NT2/D1 (cell line): ENCODE data around the gene TBXAS1.

Experiments used
- DNase-seq: peaks from one replicate; pipeline ENCODE4 v3.0.0-alpha.2; 2011; ENCODE audit warnings: low read depth, low spot score
- H3K27me3 ChIP-seq: 2 replicates; pipeline ENCODE4 v1.6.0; 2011; ENCODE audit warnings: mild to moderate bottlenecking; ENCODE audit not compliant: insufficient read length, insufficient read depth
- H3K36me3 ChIP-seq: 2 replicates; pipeline ENCODE4 v1.6.1; 2011; ENCODE audit warnings: mild to moderate bottlenecking, low read length, mixed read lengths; ENCODE audit not compliant: insufficient read depth, insufficient read length
- H3K4me1 ChIP-seq: 2 replicates; pipeline ENCODE4 v1.5.1; 2011; ENCODE audit not compliant: insufficient read depth, insufficient read length
- H3K4me3 ChIP-seq: 2 replicates; pipeline ENCODE4 v1.5.1; 2011; ENCODE audit warnings: low read depth; ENCODE audit not compliant: insufficient read length
- H3K9ac ChIP-seq: 2 replicates; pipeline ENCODE4 v1.6.0; 2011; ENCODE audit warnings: low read depth; ENCODE audit not compliant: insufficient read length
- H3K9me3 ChIP-seq: 2 replicates; pipeline ENCODE4 v1.5.1; 2011; ENCODE audit warnings: mild to moderate bottlenecking, low read length; ENCODE audit not compliant: insufficient read depth
- SUZ12 ChIP-seq: IDR thresholded peaks from 2 replicates; pipeline ENCODE4 v1.6.1; 2011; ENCODE audit not compliant: insufficient read length, insufficient read depth; ENCODE audit errors: extremely low read depth
- YY1 ChIP-seq: IDR thresholded peaks from 2 replicates; pipeline ENCODE4 v1.6.1; 2011; ENCODE audit not compliant: insufficient read length, insufficient read depth
- ZNF274 ChIP-seq: IDR thresholded peaks from 2 replicates; pipeline ENCODE4 v1.6.1; 2011; ENCODE audit warnings: mild to moderate bottlenecking, low read depth, low read length

The TBXAS1 gene

GRCh38 chr7:139949629-139950028, 120.6 kb downstream of the TBXAS1 start:
- TF ChIP-seq SUZ12 (no peak), YY1 (no peak), ZNF274 (no peak)

GRCh38 chr7:139950881-139951525, 121.9 kb downstream of the TBXAS1 start:
- no peak for DNase-seq
- Histone ChIP-seq H3K36me3 (no peaks in the 10 kb centered on the region), H3K9ac (no peak overlapping the region), H3K4me1 (no peaks in the 10 kb centered on the region), H3K9me3 (no peaks in the 10 kb centered on the region), H3K27me3 (no peaks in the 10 kb centered on the region), H3K4me3 (no peak overlapping the region)
- no peak for TF ChIP-seq SUZ12
- no peak for TF ChIP-seq ZNF274
- TF ChIP-seq YY1: no peak

More at GRCh38 chr7:139949629-139950028, 120.6 kb downstream of the TBXAS1 start:
- Histone ChIP-seq H3K4me3 (no peak overlapping the region), H3K9me3 (0 out of 2 replicates have a peak, but pooled peaks cover 6% of the 10 kb centered on the region), H3K27me3 (no peaks in the 10 kb centered on the region), H3K9ac (no peak overlapping the region), H3K4me1 (no peaks in the 10 kb centered on the region), H3K36me3 (no peaks in the 10 kb centered on the region)
- no peak for DNase-seq

- H3K9ac ChIP-seq: no peak overlapping the region
- no peaks in the 10 kb centered on the region for H3K36me3 ChIP-seq
- TF ChIP-seq ZNF274 (no peak), SUZ12 (no peak), YY1 (no peak)
- H3K4me3 ChIP-seq: no peak overlapping the region
- no peaks in the 10 kb centered on the region for H3K9me3 ChIP-seq
- no peak for DNase-seq
- no peaks in the 10 kb centered on the region for H3K27me3 ChIP-seq
- peaks cover 2% of the 10 kb centered on the region for H3K4me1 ChIP-seq
Measured at GRCh38 chr7:139953229-139953628, 124.2 kb downstream of the TBXAS1 start.

GRCh38 chr7:139955109-139955820, 126.2 kb downstream of the TBXAS1 start:
- Histone ChIP-seq H3K36me3 (no peaks in the 10 kb centered on the region), H3K9me3 (no peaks in the 10 kb centered on the region), H3K4me1 (peaks cover 2% of the 10 kb centered on the region), H3K27me3 (no peaks in the 10 kb centered on the region), H3K9ac (no peak overlapping the region), H3K4me3 (no peak overlapping the region)
- TF ChIP-seq YY1: no peak
- no peak for DNase-seq

GRCh38 chr7:139958599-139959284, 129.7 kb downstream of the TBXAS1 start:
- H3K9me3 ChIP-seq: no peaks in the 10 kb centered on the region
- DNase-seq: no peak
- no peak overlapping the region for H3K9ac ChIP-seq
- H3K27me3 ChIP-seq: no peaks in the 10 kb centered on the region
- no peaks in the 10 kb centered on the region for H3K36me3 ChIP-seq
- no peak for TF ChIP-seq ZNF274
- no peak for TF ChIP-seq SUZ12
- no peak for TF ChIP-seq YY1
- H3K4me1 ChIP-seq: peaks cover 2% of the 10 kb centered on the region
- no peak overlapping the region for H3K4me3 ChIP-seq

GRCh38 chr7:139959285-139959628, 130.2 kb downstream of the TBXAS1 start:
- Histone ChIP-seq H3K36me3 (no peaks in the 10 kb centered on the region), H3K27me3 (no peaks in the 10 kb centered on the region), H3K4me3 (no peak overlapping the region), H3K9me3 (no peaks in the 10 kb centered on the region), H3K4me1 (peaks cover 2% of the 10 kb centered on the region), H3K9ac (no peak overlapping the region)
- DNase-seq: no peak
- TF ChIP-seq ZNF274 (no peak), SUZ12 (no peak), YY1 (no peak)

- Histone ChIP-seq H3K4me3 (no peak overlapping the region), H3K9me3 (no peaks in the 10 kb centered on the region), H3K36me3 (no peaks in the 10 kb centered on the region), H3K27me3 (no peaks in the 10 kb centered on the region), H3K9ac (no peak overlapping the region), H3K4me1 (peaks cover 2% of the 10 kb centered on the region)
- TF ChIP-seq SUZ12: no peak
- no peak for DNase-seq
Measured at GRCh38 chr7:139959718-139960117, 130.7 kb downstream of the TBXAS1 start.
